ENCODE results near the gene BMERB1. TPM values are rescaled to one million over a fixed set of nuclear protein-coding genes. Genes with fewer than 3 reads are reported as not detected.

BMERB1 gene
- total and polyA plus RNA-seq, 2 experiments from 2014 or later = 7.3 to 10.3 TPM

GRCh38 chr16:15575293-15576049, 141.1 kb downstream of the BMERB1 start:
- Histone ChIP-seq H3K79me2 (no peaks in the 10 kb centered on the region), H3K27ac (no peak overlapping the region), H3K4me3 (no peak overlapping the region), H3K4me1 (ENCODE audit: insufficient read depth) (no peaks in the 10 kb centered on the region), H3K27me3 (no peaks in the 10 kb centered on the region), H2AFZ (no peak overlapping the region), H4K20me1 (ENCODE audit: insufficient read depth, poor library complexity, severe bottlenecking) (no peaks in the 10 kb centered on the region), H3K36me3 (replicated peaks; ENCODE audit: insufficient read depth, low read depth) (no peaks in the 10 kb centered on the region), H3K4me2 (no peak overlapping the region), H3K9me3 (ENCODE audit: low read depth) (no peaks in the 10 kb centered on the region), H3K9me2 (replicated peaks; ENCODE audit: insufficient read depth) (no peaks in the 10 kb centered on the region)
- TF ChIP-seq CTCF (IDR thresholded peaks at IDR 0.05; ENCODE audit: poor library complexity) = no peak
- TF ChIP-seq EZH2 (IDR thresholded peaks at IDR 0.05; ENCODE audit: borderline replicate concordance) = no peak
- no peak for TF ChIP-seq EZH2phosphoT487 (IDR thresholded peaks at IDR 0.05; ENCODE audit: low read depth, severe bottlenecking, unreplicated experiment)
- no peak for DNase-seq (ENCODE audit: low spot score)
- 91% methylated on average over 4 of the region's 4 CpGs for WGBS (ENCODE audit: low lambda C conversion rate, missing lambda C conversion rate)

GRCh38 chr16:15576960-15577958, 142.9 kb downstream of the BMERB1 start:
- Histone ChIP-seq H3K9me2 (replicated peaks; ENCODE audit: insufficient read depth) (no peaks in the 10 kb centered on the region), H2AFZ (no peak overlapping the region), H3K4me3 (no peak overlapping the region), H4K20me1 (ENCODE audit: insufficient read depth, poor library complexity, severe bottlenecking) (no peaks in the 10 kb centered on the region), H3K79me2 (no peaks in the 10 kb centered on the region), H3K9me3 (ENCODE audit: low read depth) (no peaks in the 10 kb centered on the region), H3K27ac (no peak overlapping the region), H3K36me3 (replicated peaks; ENCODE audit: insufficient read depth, low read depth) (no peaks in the 10 kb centered on the region), H3K4me1 (ENCODE audit: insufficient read depth) (no peaks in the 10 kb centered on the region), H3K4me2 (no peak overlapping the region), H3K27me3 (no peaks in the 10 kb centered on the region)
- TF ChIP-seq CTCF (IDR thresholded peaks at IDR 0.05; ENCODE audit: poor library complexity) (no peak), EZH2phosphoT487 (IDR thresholded peaks at IDR 0.05; ENCODE audit: low read depth, severe bottlenecking, unreplicated experiment) (no peak), EZH2 (IDR thresholded peaks at IDR 0.05; ENCODE audit: borderline replicate concordance) (no peak)
- WGBS (ENCODE audit: low lambda C conversion rate, missing lambda C conversion rate) = 93% methylated on average over 20 of the region's 20 CpGs
- no peak for DNase-seq (ENCODE audit: low spot score)

GRCh38 chr16:15578824-15579223, 144.4 kb downstream of the BMERB1 start:
- no peak overlapping the region for H2AFZ ChIP-seq
- H3K79me2 ChIP-seq = no peaks in the 10 kb centered on the region
- H4K20me1 ChIP-seq (ENCODE audit: insufficient read depth, poor library complexity, severe bottlenecking) = no peaks in the 10 kb centered on the region
- H3K27ac ChIP-seq = no peak overlapping the region
- H3K36me3 ChIP-seq (replicated peaks; ENCODE audit: insufficient read depth, low read depth) = no peaks in the 10 kb centered on the region
- no peak for TF ChIP-seq EZH2phosphoT487 (IDR thresholded peaks at IDR 0.05; ENCODE audit: low read depth, severe bottlenecking, unreplicated experiment)
- TF ChIP-seq EZH2 (IDR thresholded peaks at IDR 0.05; ENCODE audit: borderline replicate concordance) = no peak
- no peak for TF ChIP-seq CTCF (IDR thresholded peaks at IDR 0.05; ENCODE audit: poor library complexity)
- no peaks in the 10 kb centered on the region for H3K9me2 ChIP-seq (replicated peaks; ENCODE audit: insufficient read depth)
- WGBS (ENCODE audit: low lambda C conversion rate, missing lambda C conversion rate) = 95% methylated on average over 4 of the region's 4 CpGs
- no peak for DNase-seq (ENCODE audit: low spot score)
- H3K4me2 ChIP-seq = no peak overlapping the region
- no peaks in the 10 kb centered on the region for H3K27me3 ChIP-seq
- no peaks in the 10 kb centered on the region for H3K4me1 ChIP-seq (ENCODE audit: insufficient read depth)
- H3K9me3 ChIP-seq (ENCODE audit: low read depth) = no peaks in the 10 kb centered on the region
- H3K4me3 ChIP-seq = no peak overlapping the region
